ENCODE results near the gene SSTR1.

SSTR1 gene

DNA sequence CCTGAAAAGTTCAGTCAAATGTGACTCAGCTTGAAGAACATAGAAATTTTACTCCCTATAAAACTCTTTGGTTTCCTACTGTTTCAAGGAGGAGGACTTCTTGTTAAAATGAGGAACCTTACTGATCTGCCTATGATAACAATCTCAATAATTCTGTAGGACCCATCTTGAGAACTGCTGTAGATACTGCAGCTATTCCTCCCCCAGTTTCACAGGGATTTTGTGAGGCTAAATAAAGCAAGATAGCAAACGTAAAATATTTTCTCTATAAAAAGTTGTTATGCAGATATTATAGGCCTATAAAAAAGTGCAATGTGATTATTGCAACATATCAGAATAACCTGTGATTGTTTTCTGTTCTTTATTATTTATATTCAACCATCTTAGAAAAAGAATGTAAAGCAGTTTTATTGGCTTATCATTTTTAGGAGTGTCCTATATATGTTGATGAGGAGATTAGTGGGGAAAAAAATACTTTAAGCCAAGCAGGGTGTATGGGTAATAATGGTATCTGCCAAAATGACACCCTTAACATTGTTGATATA is 36.1 kb downstream of the SSTR1 start:
- no peak for DNase-seq

DNA sequence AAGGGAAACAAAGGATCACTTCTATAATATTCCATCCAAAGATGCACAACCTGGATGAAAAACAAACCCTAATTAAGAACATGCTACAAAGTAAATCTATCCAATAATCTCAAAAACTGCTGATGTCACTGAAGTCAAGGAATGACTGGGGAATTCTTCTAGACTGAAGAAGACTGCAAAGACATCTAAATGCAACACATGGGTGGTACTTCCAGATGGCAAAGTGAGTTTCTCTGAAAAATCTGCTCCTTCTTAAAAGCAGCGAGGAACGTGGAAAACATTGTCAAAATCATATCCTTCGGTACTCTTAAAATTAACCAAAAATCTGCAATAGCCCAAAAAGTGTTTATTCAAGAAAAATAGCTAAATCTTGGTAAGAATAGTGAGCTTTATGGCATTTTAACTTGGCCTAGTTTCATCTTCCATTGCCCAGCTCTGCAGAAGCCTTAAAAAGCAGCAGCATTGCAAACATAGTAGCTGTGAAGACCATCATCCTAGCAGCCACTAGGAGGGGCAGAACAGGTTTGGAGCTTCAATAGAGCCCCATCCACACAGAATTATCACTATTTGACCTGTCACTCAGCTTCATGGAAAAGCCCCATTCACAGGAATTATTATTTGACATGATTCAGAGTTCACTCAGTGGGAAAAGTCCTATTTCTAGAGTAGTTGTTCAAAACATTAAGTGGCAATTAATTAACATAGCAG is 40.8 kb downstream of the SSTR1 start:
- no peak for DNase-seq

- DNase-seq: no peak
These were observed 42.6 kb downstream of the SSTR1 start for GRCh38 chr14:38250331-38250730.

DNA sequence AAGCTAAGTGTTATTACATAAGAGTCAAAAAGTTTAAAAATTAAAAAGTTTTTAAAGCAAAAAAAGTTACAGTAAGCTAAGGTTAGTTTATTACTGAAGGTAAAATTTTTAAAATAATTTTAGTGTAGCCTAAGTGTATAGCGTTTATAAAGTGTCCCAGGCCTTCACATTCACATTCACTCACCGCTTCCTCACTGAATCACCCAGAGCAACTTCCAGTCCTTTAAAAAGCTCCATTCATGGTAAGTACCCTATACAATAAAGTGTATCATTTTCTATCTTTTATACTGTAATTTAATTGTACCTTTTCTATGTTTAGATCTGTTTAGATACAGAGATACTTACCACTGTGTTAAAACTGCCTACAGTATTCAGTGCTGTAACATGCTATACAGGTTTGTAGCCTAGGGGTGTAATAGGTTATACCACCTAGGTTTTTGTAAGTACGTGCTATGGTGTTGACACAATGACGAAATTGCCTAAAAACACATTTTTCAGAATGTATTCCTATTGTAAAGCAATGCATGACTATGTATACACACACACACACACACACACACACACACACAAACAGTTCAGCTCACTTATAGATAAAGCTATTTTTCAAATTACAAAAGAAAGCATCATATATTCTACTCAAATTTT is 44.5 kb downstream of the SSTR1 start:
- no peak for DNase-seq

DNA sequence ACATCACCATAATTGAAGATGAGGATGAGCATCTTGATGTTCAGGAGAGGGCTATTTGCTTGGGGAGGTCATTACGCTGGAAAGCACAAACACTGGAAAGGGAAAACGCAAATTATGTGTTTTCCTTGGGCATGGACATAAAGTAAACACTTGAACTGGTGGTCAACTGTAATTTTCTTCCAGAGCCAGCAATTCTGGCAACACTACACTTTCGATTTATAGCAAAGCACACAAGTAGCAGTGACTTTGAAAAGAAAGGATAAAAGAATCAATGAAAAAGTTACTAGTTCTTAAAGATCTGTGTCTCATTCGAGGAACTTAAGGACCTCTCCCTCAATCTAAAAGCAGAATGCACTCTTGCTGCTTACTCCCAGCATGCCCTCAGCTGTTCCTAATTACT is 46.0 kb downstream of the SSTR1 start:
- no peak for DNase-seq

DNA sequence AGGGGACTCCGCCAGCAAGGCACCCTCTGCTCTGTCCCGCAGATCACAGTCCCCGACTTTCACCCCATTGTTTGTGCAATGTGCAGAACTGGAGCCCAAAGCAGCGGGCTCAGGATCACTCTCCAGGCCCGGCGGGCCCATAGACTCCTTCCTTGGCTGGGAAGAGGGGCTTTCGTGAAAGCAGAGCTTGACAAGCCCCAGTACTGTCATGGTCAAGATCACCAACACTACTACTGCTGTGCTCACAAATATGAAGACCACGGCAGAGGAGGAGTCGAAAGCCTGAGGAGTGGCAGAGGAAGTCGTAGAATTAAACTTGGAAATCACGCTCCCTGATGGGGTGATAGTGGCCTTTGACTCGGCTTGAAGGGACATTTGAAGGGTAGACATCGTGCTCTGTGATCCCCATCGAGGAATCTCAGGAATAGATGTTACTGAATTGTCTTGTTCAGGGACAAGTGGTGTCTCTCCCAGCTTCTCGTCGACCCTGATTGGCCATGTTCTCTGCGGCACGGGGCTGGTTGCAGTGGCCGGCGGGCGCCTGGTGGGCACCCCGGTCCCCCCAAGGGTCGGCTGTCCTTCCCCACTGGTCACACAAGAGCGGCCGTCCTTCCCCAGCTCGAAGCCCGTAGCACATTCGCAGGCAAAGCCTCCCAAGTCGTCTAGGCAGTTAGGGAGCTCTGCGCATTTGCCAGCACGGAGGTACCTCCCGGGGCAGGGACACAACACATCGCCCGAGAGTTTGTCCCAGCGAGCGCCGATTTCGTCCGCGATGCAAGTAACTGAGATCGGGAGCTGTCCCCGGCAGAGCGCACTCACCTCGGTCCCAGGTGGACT is 47.1 kb downstream of the SSTR1 start:
- DNase-seq: no peak

DNA sequence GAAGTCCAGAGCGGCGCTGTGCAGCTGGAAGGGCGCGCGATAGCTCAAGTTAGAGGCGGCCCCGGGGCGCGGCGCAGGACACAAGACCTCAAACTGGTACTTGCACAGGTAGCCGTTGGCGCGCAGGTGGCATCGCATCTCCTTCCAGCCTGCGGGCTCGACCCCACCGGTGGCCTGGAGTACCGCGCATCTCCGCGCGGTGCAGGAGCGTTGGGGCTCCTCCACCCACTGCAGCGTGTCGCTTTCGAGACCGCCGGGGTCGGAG is 47.6 kb downstream of the SSTR1 start:
- no peak for DNase-seq

GRCh38 chr14:38255673-38256532 is 48.2 kb downstream of the SSTR1 start, which contains the start of gene CLEC14A:
Gene CLEC14A (minus strand): TSS chr14:38256093. CDS start chr14:38256022, 71 bp downstream.
- DNase-seq: no peak

DNA sequence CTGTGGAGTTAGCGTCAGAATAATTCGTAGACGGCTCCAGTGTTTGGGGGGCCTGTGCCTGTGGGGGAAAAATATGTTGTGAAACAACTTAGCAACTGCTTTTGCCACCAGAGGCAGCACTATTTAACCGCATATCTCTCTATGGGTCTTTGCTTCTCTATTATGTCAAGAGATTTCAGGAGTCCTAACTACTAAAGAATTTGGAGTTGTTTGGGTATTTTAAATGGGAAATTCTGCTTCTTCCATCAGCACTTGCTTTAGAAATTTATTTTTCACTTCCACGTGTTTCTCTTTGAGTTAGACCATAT is 48.8 kb downstream of the SSTR1 start:
- no peak for DNase-seq

- DNase-seq: no peak
These were observed 49.8 kb downstream of the SSTR1 start for GRCh38 chr14:38257507-38257906.

- DNase-seq: no peak
These were observed 53.9 kb downstream of the SSTR1 start for GRCh38 chr14:38261620-38262019.
